GM21528 (cell line): ENCODE measurements around the gene LCN6.

Experiments used
- ATAC-seq: cut with Tn5 transposase; IDR thresholded peaks from one replicate; pipeline ENCODE4 v1.9.1; 2021; ENCODE audit warnings: mild to moderate bottlenecking, moderate library complexity; ENCODE audit not compliant: unreplicated experiment, low FRiP score

The LCN6 gene

DNA sequence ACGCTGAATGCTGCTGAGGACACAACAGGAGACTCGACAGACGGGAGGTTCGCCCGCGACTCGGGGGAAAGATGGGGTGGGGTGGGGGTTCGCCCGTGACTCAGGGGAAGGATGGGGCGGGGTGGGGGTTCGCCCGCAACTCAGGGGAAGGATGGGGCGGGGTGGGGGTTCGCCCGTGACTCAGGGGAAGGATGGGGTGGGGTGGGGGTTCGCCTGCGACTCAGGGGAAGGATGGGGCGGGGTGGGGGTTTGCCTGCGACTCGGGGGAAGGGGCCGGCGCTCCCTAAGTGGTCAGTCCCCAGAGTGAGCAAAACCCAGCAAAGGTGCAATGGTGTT lies 2.2 kb downstream of the LCN6 start:
- ATAC-seq: no peak

GRCh38 chr9:136745389-136746154 lies 2.8 kb downstream of the LCN6 start:
- no peak for ATAC-seq

- ATAC-seq: no peak
Observed at GRCh38 chr9:136744773-136745172, 3.6 kb downstream of the LCN6 start.

DNA sequence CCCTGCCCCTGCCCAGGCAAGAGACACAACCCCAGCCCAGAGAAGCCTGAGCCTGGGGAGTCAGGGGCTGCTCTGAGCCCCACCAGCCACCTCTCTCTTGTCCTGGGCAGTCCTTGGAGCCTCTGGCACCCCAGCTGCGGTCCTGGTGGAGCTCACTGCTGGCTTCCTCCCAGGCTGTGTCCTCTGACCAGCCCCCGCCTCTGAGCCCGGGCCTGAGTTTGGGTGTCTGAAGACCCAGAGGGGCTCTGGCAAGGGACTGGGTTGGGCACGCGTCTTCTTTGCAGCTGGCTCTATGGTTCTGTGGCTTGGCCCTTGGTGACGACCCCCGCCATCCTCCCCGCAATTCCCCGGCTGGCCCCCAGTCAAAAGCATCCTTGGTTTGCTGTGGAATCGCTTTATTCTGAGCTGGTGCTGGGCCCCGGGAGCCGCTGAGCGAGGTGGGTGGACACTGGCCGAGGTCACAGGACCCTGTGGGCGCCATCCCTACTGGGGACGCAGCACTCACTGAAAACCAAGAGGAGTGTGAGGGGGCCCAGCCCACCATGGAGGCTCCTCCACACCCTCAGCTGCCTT lies 4.6 kb downstream of the LCN6 start:
- ATAC-seq: no peak

DNA sequence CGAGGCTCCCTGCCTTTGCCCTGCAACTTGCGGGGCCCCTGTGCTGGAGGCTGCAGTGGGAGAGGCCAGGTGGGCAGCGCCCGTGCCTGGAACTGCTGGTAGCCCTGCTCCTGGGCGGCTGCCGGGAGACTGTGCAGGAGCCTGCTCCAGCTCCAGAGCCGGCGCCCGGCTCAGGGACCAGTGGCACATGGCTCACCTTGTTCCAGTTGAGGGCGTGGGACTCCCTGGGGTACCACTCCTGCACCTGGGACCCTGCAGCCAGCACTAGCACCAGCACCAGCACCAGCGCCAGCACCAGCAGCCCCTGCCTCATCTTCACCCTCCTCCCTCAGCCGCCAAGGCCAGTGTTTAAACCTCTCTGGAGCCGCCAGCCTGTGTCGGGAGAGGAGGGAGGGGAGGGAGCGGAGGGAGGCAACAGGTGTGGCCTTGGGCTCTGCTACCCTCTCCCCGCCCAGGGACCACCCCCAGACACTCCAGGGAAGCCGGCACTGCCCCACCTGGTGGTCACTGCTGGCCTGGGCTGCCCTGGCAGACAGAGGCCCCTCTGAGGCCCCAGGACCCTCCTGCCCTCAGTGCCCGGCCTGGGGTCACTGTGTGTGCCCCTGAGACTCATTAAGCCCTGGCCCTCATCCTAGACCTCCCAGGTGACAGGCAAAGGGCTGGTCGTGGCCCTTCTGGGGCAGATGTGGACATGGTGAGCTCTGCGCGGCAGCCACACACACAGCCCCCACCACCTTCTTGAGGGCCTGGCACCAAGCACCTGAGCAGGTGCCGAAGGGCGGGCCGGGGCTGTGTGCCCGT lies 5.5 kb downstream of the LCN6 start, which contains the start of gene LCN10:
Gene LCN10 (minus strand): TSS at position 350 of the 801 bp plus-strand sequence. CDS start 37 bp downstream, at position 313.
- ATAC-seq: no peak

GRCh38 chr9:136741883-136742571 lies 6.3 kb downstream of the LCN6 start:
- no peak for ATAC-seq

DNA sequence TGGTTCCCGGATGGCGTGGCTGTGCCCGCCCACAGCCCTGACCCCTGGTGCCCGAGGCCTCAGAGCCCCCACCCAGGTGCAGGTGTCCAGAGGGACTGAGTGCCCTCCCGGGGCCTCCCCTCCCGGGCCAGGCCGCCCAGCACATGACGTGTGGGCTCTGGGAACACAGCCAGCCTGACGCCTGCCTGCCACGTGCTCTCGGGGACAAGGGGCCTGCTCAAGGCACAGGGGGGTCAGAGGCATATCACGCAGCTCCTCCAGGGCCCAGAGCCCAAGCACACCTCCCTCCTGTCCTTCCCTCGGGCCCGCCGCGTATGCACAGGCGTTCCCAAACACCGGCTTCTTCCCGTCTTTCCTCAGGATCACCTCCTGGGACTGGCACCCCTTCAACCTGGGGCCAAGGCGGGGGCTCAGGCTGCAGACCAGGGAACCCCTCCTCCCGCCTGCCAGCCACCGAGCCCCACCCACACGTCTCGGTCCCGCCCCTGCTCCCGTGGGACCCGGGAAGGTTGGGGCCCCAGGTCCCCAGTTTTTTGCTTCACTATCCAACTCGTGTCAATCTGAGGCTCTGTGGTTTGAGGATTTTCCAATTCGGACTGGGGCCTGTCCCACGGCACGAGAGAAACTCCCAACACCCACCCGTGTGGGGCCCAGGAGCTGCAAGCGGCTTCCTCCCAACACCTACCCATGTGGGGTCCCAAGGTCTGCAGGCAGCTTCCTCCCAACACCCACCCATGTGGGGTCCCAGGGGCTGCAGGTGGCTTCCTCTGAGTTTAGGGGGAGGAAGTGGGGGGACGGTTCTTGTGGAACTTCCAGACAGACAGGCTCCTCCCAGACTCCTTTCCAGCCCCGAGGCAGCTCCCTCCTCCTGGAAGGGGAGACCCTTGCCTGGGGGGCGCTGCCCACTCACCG lies 7.1 kb downstream of the LCN6 start:
- ATAC-seq: no peak

GRCh38 chr9:136740491-136740890 lies 7.8 kb downstream of the LCN6 start:
- no peak for ATAC-seq

- ATAC-seq: no peak
Observed at GRCh38 chr9:136740069-136740468, 8.3 kb downstream of the LCN6 start.

GRCh38 chr9:136739509-136739908 lies 8.8 kb downstream of the LCN6 start:
- no peak for ATAC-seq

- ATAC-seq: no peak
Observed at GRCh38 chr9:136738960-136739359, 9.4 kb downstream of the LCN6 start.

- ATAC-seq: no peak
Observed at GRCh38 chr9:136735812-136736480, 12.4 kb downstream of the LCN6 start.

DNA sequence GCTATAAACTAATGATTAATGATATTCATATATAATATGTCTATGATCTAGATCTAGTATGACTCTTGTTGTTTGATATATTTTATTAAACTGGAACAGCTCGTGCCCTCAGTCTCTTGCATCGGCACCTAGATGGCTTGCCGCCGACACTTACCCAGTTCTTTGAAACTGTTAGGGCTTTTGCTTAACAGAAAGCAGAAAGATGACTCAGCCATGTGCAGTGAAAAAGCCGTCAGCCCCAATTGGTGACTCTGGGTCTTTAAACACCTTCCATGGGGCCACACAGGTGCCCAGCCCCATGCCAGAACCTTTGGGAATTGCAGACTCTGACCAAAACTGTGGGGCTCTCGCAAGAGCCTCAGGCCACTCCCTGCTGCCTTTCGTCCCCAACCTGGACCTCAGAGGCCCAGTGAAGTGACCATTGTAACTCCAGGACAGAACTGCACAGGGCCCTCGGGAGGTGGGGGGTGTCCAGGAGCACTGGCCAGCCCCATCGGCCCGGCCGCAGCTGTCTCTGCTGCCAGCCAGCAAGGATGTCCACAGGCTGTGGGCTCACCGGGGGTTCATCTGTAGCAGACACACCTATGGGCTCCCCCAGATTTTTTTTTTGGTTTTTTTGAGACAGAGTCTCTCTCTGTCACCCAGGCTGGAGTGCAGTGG lies 13.4 kb downstream of the LCN6 start:
- ATAC-seq: no peak

DNA sequence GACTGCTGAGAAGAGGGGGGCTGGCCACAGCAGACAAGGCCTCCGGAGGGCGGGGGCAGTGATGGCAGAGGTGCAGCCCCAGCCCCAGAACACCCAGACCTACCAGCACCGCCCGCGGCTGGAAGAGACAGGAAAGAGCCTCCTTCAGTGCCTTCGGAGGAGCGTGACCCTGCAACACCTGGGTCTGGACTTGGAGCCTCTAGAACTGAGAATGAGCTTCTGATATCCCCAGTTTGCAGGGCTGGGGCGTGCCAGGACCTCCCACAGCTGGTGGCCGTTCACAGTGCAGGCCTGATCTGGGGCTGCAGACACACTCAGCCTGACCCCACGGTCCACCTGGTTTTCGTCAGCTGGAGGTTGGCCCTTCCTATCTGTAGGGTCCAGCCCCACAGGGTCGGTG lies 14.7 kb downstream of the LCN6 start:
- ATAC-seq: no peak

GRCh38 chr9:136732444-136733178 lies 15.7 kb downstream of the LCN6 start:
- ATAC-seq: no peak

- ATAC-seq: no peak
Observed at GRCh38 chr9:136729926-136730325, 18.4 kb downstream of the LCN6 start.

- no peak for ATAC-seq
Observed at GRCh38 chr9:136729144-136729543, 19.2 kb downstream of the LCN6 start.

- peak; percentile 16 for ATAC-seq
Observed at GRCh38 chr9:136728548-136729123, 19.7 kb downstream of the LCN6 start.
